Tibial artery (tissue), 4 donors: ENCODE measurements around the gene ATAD3A.
"Not testable (repeated sequence)": the region's sequence is repeated elsewhere in the genome, so short reads cannot be mapped to it uniquely, and the experiment has no call there.

Experiments
- DNase-seq, 2 donors: peaks; one replicate each; pipeline ENCODE4 v3.0.0-alpha.2; 2019
- H3K27ac ChIP-seq, 2 donors: fragments of 200-600 bp; sonication (generic) in 1 of 2; 1 replicate in 1 of 2; 2 replicates in 1 of 2; pipeline ENCODE4 v1.5.1; 2018 to 2019; ENCODE audit warnings: mild to moderate bottlenecking in 1 of 2
- H3K27me3 ChIP-seq, 2 donors: fragments of 200-600 bp; sonication (generic) in 1 of 2; one replicate each; pipeline versions ENCODE4 v1.5.1 to v1.6.0; 2016 to 2019
- H3K36me3 ChIP-seq, 3 donors: fragments of 200-600 bp; sonication (generic) in 2 of 3; one replicate each; pipeline ENCODE4 v1.5.1; 2016 to 2019; ENCODE audit warnings: mild to moderate bottlenecking in 2 of 3
- H3K4me1 ChIP-seq, 4 donors: fragments of 200-600 bp; sonication (generic) in 2 of 4; 1 replicate in 3 of 4; 2 replicates in 1 of 4; pipeline ENCODE4 v1.5.1; 2016 to 2019
- H3K4me3 ChIP-seq, 2 donors: fragments of 200-600 bp; sonication (generic) in 1 of 2; 1 replicate in 1 of 2; 2 replicates in 1 of 2; pipeline ENCODE4 v1.5.1; 2018 to 2019; ENCODE audit warnings: mild to moderate bottlenecking in 2 of 2
- H3K9me3 ChIP-seq, 3 donors: fragments of 200-600 bp; sonication (generic) in 1 of 3; one replicate each; pipeline ENCODE4 v1.5.1; 2016 to 2019
- CTCF ChIP-seq, 2 experiments: fragments of 200-600 bp in 1 of 2; fragments of 450-650 bp in 1 of 2; IDR thresholded peaks; one replicate each; pipeline ENCODE4 v1.5.1; 2017 to 2019; ENCODE audit warnings: antibody characterized with exemption in 2 of 2, mild to moderate bottlenecking in 1 of 2, moderate library complexity in 1 of 2
- intact Hi-C: fragments of 100-400 bp; cut with DNase I; formaldehyde crosslinking; loops from one replicate; pipeline ENCODE4 v1.15.0; 2023; ENCODE audit warnings: low total_unique reads

Gene ATAD3A

DNA sequence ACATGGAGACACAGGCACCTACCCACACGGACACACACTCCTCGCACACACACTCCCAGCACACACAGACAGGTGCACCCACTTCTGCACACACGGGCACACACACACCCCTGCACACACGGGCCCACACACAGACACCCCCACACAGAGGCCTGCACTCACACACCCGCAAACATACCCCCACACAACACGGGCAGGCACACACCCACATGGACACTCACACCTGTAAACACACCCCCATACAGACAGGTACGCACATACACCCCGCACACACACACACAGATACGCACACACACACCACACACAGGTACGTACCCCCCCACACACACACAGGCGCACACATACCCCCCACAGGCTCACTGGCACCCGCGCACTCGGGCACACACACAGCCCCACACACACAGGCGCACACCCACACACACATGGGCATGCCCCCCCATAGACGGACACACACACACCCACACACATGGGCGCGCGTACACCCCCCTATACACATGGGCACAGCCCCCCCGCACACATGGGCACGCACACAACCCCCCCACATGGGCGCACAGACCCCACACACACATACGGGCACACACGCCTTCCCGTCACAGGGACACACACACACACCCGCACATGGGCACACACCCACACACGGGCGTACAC lies 6.1 kb downstream of the ATAD3A start:
- no peak for DNase-seq
- Histone ChIP-seq H3K27ac (no peak overlapping the region), H3K36me3 (peaks cover 18 to 53% (median 43%) of the 10 kb centered on the region in 3 donors), H3K4me1 (peaks cover 0 to 5% (median 1%) of the 10 kb centered on the region in 4 donors), H3K27me3 (no peaks in the 10 kb centered on the region), H3K9me3 (no peaks in the 10 kb centered on the region), H3K4me3 (no peak overlapping the region)
- no peak for TF ChIP-seq CTCF (IDR thresholded peaks at IDR 0.05)
- intact Hi-C loops = no loop called here

- peaks cover 18 to 59% (median 46%) of the 10 kb centered on the region in 3 donors for H3K36me3 ChIP-seq
- H3K4me1 ChIP-seq, H3K27me3 ChIP-seq, intact Hi-C loops, H3K27ac ChIP-seq, H3K9me3 ChIP-seq, DNase-seq, H3K4me3 ChIP-seq: not testable (repeated sequence)
Measured at GRCh38 chr1:1518621-1519007, 6.7 kb downstream of the ATAD3A start.

GRCh38 chr1:1519805-1520505 lies 8.0 kb downstream of the ATAD3A start:
- DNase-seq, intact Hi-C loops, H3K27ac ChIP-seq: not testable (repeated sequence)

GRCh38 chr1:1521331-1521730 lies 9.4 kb downstream of the ATAD3A start:
- no peak for DNase-seq
- Histone ChIP-seq H3K27ac (no peak overlapping the region), H3K36me3 (peaks cover 18 to 78% (median 48%) of the 10 kb centered on the region in 3 donors), H3K27me3 (no peaks in the 10 kb centered on the region), H3K4me1 (no peaks in the 10 kb centered on the region), H3K4me3 (no peak overlapping the region), H3K9me3 (no peaks in the 10 kb centered on the region)
- no peak for TF ChIP-seq CTCF (IDR thresholded peaks at IDR 0.05)
- intact Hi-C loops = no loop called here

More at GRCh38 chr1:1519805-1520505, 8.0 kb downstream of the ATAD3A start:
- H3K27me3 ChIP-seq, H3K9me3 ChIP-seq, H3K4me3 ChIP-seq, H3K4me1 ChIP-seq: not testable (repeated sequence)
- H3K36me3 ChIP-seq = peaks cover 18 to 64% (median 48%) of the 10 kb centered on the region in 3 donors

DNA sequence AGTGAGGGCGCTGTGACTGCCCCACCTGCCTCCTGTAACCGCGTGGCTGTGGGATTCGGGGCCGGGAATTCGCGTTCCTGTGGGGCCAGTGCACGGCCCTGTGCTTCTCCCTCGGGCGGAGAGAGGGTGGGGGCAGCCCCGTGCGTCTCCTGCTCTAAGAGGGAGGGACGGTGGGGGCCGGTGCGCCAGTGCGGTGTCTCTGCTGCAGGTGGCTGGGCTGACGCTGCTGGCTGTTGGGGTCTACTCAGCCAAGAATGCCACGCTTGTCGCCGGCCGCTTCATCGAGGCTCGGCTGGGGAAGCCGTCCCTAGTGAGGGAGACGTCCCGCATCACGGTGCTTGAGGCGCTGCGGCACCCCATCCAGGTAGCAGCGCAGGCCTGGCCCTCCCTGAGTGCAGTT lies 10.6 kb downstream of the ATAD3A start:
- H3K9me3 ChIP-seq, DNase-seq, H3K27me3 ChIP-seq, H3K4me3 ChIP-seq, H3K4me1 ChIP-seq, H3K27ac ChIP-seq, intact Hi-C loops: not testable (repeated sequence)
- H3K36me3 ChIP-seq = peaks cover 13 to 85% (median 49%) of the 10 kb centered on the region in 3 donors

DNA sequence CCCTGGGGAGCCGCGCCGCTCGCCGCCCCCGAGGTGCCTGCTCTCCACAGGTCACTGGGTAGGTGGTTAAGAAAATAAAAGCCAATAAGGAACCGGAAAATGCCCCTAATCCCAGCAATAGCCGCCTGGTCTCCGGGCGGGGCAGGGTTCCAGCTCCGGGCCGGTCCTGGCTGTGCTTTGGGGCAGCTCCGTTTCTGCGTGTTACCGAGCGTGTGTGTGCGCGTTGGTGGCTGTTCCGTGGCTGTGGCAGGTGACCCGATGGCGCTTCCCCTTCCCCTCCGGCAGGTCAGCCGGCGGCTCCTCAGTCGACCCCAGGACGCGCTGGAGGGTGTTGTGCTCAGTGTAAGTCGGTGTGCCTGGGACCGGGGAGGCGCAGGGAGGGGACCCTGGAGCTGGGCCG lies 11.3 kb downstream of the ATAD3A start:
- H3K4me3 ChIP-seq, intact Hi-C loops, H3K27me3 ChIP-seq, DNase-seq, H3K27ac ChIP-seq, H3K4me1 ChIP-seq, H3K9me3 ChIP-seq: not testable (repeated sequence)
- H3K36me3 ChIP-seq = peaks cover 19 to 85% (median 45%) of the 10 kb centered on the region in 3 donors

DNA sequence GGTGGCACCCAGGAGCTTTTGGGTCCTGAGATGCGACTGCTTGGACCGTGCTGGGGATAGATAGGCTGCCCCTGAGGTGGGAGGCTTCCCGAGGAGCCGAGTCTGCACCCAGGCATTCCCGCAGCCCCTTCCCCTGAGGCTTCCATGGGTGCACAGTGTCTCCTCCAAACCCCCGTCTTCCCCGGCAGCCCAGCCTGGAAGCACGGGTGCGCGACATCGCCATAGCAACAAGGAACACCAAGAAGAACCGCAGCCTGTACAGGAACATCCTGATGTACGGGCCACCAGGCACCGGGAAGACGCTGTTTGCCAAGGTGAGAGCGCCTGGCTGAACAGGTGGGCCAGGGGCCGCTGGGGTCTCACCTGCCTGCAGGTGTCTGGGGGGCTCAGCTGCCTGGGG lies 11.7 kb downstream of the ATAD3A start:
- H3K36me3 ChIP-seq = peaks cover 20 to 85% (median 45%) of the 10 kb centered on the region in 3 donors
- not testable (repeated sequence) for H3K4me3 ChIP-seq, DNase-seq

GRCh38 chr1:1524750-1525383 lies 12.9 kb downstream of the ATAD3A start:
- H3K4me1 ChIP-seq, H3K4me3 ChIP-seq, intact Hi-C loops, H3K27me3 ChIP-seq, H3K27ac ChIP-seq, H3K9me3 ChIP-seq, DNase-seq: not testable (repeated sequence)
- peaks cover 19 to 91% (median 51%) of the 10 kb centered on the region in 3 donors for H3K36me3 ChIP-seq

More for the DNA sequence above, 11.7 kb downstream of the ATAD3A start:
- H3K27ac ChIP-seq, intact Hi-C loops, H3K27me3 ChIP-seq, H3K4me1 ChIP-seq, H3K9me3 ChIP-seq: not testable (repeated sequence)

DNA sequence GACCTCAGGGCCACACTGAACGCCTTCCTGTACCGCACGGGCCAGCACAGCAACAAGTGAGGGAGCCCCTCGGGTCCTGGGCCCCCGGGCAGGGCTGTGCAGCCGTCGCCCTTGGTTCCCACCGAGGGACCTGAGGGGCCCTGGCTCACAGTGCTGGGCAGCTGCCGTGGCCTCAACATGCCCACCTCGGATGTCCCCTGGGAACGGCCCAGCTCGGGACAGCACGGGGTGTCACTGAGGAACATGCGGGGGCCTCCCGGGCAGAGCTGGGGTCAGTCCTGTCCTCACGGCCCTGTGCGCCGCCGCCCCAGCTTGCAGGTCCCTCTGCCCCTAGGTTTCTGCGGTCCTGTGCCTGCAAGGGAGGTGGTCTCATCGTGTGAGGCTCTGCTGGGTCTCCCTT lies 14.5 kb downstream of the ATAD3A start:
- intact Hi-C loops, DNase-seq, H3K4me1 ChIP-seq, H3K27ac ChIP-seq, H3K9me3 ChIP-seq, H3K27me3 ChIP-seq, H3K4me3 ChIP-seq: not testable (repeated sequence)
- H3K36me3 ChIP-seq = peaks cover 9 to 86% (median 43%) of the 10 kb centered on the region in 3 donors
